HG02840 (cell line): ENCODE data around the gene DYNLL2.
"Not testable (repeated sequence)": the region's sequence is repeated elsewhere in the genome, so short reads cannot be mapped to it uniquely, and the experiment has no call there.

Experiments
- ATAC-seq: cut with Tn5 transposase; IDR thresholded peaks from one replicate; pipeline ENCODE4 v1.9.1; 2021; ENCODE audit warnings: mild to moderate bottlenecking, moderate library complexity, moderate number of reproducible peaks; ENCODE audit not compliant: unreplicated experiment, low FRiP score

Gene DYNLL2

DNA sequence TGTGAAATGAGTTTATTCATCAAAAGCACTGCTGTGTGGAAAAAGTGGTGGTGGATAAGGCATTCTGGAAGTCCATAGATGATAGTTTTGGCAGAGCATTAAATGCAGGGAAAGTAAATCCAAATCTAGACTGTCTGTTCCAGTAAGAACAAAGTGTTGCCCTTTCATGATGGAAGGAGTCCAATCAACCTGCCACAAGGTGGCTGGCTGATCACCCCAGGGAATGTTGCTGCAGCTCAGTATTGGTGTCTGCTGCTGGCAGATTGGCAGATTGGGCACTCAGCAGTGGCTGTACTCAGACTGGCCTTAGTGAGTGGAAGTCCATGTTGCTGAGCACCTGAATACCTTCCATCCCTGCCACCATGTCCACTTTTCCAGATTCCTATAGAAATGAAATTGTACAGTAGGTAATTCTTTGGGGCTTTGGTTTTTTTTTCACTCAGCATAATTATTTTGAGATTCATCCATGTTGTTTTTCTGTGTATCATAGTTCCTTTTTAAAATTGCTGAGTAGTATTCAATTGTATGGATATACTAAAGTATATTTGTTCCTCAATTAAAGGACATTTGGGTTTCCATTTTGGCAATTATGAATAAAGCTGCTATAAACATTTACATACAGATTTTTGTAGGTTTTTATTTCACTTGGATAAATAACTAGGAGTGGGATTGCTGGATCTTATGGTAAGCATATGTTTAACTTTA is 14.3 kb downstream of the DYNLL2 start:
- ATAC-seq, result no peak

DNA sequence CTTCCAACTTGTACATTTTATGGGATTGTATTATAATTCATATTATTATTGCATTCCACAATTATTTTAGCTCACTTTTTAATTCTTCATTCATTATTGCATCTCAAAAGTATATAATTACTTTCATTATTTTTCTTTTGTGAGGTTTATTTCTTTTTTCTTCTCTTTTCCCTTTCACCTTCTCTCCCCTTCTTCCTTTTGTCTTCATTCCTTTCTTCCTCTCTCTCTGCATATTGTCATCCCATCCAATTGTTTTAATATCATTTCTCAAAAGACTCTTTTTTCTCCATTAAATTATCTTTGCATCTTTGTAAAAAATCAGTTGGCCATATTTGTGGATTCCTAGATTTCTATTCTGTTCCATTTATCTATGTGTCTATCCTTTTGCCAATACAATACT is 17.3 kb downstream of the DYNLL2 start:
- no peak for ATAC-seq

DNA sequence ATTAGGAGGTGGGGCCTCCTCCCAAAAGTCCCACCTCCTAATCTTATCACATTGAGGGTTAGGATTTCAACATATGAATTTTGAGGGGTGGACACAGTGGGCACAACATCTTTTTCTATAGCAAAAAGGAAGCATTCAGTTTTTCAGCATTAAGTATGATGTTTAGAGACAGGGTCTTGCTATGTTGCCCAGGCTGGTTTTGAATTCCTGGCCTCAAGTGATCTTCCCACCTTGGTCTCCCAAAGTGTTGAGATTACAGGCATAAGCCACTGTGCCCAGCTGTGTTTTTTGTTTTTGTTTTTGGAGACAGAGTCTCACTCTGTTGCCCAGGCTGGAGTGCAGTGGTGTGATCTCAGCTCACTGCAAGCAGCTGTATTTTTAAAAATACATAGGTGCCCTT is 18.7 kb downstream of the DYNLL2 start:
- ATAC-seq, result not testable (repeated sequence)

DNA sequence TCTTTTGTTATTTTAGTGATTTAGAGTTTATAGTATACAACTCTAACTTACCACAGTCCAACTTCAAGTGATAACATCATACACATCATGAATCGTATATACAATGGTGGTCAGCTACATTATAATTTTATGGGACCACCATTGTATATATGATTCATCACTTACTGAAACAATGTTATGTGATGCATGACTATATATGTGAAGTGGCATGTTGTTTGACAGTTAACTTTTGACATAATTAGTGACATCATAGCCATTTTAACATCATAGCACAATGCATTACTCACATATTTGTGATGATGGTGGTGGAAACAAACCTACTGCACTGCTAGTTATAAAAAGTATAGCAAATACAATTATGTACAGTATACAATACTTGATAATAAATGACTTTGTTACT is 21.9 kb downstream of the DYNLL2 start:
- ATAC-seq, result no peak

DNA sequence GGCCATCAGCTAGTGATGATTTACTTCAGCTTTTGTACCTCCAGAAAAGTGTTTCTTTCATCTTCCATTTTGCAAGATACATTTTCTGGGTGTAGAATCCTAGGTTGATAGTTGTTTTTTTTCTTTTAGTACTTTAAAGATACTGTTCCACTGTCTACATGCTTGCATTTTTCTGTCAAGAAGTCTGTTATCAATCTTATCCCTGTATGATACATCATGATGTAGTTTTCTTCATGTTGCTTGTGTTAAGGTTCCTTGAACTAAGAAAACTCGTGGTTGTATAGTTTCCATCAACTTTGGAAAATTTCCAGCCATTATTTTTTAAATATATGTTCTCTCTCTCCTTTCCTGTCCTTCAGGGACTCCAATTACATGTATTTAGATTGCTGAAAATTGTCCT is 24.1 kb downstream of the DYNLL2 start:
- ATAC-seq, result no peak

DNA sequence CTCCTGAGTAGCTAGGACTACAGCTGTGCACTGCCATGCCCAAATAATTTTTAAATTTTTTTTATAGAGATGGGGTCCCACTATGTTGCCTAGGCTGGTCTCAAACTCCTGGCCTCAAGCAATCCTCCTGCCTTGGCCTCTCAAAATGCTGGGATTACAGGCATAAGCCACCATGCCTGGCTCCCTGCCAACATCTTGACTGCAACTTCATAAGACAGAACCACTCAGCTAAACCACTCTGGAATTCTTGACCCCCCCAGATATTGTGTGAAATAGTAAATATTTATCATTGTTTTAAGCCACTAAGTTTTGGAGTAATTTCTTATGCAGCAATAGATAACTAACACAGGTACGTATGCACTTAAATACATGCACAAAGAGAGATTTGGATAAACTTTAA is 26.0 kb downstream of the DYNLL2 start:
- no peak for ATAC-seq

DNA sequence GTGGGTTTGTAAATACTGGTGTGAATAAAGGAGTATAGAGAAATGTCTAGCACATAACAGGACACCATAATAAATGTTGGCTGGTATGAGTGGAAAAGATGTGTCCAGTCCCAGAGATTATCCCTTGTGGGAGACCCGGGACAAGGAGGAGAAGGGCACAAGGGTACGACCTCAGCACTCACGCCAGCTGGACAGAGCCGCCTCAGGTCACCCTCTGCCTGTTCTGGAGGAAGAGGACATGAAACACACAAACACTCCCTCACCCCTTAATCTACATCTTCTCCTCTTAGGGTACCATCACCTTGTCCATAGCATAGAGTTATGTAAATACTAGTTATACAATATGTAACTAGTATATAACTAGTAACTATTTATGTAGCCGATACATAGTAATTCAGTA is 26.8 kb downstream of the DYNLL2 start:
- no peak for ATAC-seq

DNA sequence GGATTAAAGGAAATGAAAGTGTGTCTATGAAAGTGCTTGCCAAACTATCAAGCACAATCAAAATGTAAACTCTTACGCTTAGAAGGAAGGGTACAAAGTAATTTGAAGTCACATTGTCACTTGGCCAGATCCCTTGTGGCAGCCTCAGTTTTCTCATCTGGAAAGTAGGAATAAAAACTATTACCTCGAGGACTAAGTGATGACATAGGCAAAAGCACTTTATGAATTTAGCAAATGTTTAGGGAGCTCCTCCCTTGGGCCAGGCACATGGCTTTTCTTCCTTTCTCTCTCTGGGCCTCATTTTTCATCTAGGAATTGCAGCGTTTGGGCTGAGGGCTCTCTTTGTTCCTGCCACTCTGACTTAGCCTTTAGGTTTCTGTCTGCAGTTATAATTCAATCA is 28.5 kb downstream of the DYNLL2 start:
- ATAC-seq, result no peak

DNA sequence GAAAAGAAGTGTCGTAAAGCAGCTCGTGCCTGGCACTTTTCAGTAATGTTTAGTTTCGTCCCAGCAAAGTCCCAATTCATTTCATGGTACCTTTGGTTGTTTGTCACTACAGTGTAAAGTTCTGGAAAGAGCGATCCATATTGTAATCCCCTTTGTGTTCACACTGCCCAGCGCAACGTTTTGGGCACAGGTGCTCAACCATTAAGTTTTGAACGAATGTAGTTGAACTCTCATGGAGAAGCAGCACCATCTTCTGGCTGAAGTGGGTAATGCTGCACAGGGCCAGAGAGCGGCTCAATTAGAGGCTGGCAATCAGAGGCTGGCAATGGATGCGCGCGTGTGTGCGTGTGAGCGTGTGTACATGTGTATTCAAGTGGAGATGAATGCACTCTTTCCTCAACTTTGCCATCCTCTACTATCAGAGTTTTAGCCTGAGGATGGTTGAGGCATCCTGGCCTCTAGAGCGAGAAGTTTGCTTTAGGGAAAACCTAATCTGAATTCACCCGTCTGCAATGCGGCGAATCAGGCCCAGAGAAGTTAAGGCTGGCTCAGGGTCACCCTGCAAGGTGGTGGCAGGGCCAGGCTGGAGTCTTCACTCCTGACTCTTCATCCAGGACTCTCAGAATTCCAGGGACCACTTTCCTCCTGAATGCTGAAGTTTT is 29.9 kb downstream of the DYNLL2 start:
- no peak for ATAC-seq

DNA sequence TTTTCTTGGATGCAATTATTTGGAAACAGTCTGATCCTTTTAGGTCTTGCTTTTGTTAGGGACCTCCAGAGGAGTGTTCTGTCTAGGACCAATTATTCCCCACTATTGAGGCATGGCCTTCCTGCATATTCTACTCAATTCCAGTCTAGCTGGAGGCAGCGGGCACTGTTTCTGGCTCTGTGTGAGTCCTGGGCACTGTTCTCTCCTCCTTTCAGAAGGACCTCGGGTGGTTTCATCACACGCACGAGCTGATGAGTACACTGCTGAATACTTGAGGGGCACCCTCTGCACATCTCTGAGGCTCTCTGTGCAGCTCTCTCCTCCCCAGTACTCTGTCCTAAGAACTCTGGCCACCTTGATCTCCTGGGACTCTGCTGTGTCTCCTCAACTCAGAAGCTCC is 30.7 kb downstream of the DYNLL2 start:
- no peak for ATAC-seq

DNA sequence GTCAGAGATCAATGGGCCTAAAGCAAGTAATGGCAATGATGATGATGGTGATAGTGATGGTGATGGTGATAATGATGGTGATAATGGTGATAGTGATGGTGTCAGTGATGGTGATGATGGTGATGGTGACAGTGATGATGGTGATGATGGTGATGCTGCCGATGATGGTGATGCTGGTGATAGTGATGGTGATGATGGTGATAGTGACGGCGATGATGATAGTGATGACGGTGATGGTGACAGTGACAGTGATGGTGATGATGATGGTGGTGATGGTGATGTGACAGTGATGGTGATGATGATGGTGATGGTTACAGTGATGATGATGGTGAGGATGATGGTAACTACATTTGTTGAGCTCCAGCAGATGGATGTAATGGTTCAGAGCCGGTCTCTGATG is 34.2 kb downstream of the DYNLL2 start:
- no peak for ATAC-seq

DNA sequence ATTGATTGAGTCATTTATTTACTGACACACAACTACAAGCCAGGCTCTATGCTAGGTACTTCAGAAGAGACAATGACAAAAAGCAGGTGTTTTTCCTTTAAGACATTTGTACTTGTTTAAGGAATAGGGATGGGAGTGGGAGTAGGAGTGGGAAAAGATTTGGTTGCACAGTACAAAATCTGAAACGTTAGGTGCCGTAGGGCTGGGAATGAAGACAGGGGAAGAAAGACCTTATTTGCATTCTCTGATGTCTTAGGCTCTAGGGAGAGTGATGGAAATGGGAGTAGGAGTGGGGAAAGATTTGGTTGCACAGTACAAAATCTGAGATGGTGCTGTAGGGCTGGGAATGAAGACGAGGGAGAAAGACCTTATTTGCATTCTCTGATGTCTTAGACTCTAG is 36.3 kb downstream of the DYNLL2 start:
- ATAC-seq, result no peak

DNA sequence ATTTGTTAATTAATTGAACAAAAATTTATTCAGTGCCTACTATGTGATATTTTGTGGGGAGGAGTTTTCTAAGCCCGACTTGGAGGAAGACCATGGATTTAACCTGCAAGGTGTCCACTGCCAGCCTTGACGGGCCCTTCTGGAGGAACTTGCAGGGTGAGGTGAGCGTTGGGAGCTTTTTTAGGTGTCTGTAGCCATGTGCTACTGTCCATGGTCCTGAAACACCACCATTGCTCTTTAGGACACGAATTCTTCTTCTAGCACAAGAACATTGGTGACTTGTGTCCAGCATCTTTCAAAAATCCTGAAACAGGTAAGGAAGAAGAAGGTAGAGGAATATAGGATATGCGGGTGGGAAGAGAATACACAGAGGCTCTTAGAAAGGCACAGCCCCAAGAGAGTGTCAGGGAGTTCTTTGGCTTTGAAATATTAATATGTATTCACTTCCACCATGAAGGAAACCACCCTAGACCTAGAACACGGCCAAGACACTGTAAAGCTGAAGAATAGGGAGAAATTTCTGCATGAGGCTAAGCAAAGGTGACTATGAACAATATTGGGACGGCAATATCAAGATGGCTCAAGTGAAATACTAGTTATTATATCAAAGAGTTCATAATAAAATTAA is 37.1 kb downstream of the DYNLL2 start:
- no peak for ATAC-seq

DNA sequence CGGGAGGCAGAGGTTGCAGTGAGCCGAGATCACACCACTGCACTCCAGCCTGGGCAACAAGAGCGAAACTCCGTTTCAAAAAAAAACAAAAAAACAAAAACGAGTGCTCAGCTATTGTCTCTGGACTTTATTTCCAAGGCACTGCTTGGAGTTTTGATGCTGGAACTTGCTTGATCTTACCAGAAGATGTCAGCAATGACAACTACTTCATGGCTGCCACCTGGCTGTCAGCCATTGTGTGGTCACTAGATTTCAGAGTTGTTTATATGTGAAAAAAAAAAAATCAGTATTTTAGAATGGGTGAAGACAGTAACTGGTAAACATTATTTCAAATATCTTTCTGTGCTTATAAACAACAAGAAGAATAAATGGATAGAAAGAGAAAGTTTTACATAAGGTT is 38.7 kb downstream of the DYNLL2 start:
- no peak for ATAC-seq

DNA sequence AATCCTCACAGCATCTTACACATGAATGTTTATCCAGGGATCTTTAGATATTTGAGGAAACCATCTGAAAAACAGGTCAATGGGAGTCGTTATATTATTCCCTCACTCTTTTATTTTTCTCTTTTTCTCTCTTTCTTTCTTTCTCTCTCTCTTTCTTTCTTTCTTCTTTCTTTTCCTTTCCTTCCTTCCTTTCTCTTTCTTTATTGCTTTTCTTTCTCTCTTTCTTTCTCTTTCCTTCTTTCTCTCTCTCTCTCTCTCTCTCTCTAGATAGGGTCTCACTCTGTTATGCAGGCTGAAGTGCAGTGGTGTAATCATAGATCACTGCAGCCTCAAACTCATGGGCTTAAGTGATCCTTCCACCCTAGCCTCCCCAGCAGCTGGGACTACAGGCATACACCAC is 44.6 kb downstream of the DYNLL2 start:
- no peak for ATAC-seq

DNA sequence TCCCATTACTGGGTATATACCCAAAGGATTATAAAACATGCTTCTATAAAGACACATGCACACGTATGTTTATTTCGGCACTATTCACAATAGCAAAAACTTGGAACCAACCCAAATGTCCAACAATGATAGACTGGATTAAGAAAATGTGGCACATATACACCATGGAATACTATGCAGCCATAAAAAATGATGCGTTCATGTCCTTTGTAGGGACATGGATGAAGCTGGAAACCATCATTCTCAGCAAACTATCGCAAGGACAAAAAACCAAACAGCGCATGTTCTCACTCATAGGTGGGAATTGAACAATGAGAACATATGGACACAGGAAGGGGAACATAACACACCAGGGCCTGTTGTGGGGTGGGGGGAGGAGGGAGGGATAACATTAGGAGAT is 49.5 kb downstream of the DYNLL2 start:
- not testable (repeated sequence) for ATAC-seq

DNA sequence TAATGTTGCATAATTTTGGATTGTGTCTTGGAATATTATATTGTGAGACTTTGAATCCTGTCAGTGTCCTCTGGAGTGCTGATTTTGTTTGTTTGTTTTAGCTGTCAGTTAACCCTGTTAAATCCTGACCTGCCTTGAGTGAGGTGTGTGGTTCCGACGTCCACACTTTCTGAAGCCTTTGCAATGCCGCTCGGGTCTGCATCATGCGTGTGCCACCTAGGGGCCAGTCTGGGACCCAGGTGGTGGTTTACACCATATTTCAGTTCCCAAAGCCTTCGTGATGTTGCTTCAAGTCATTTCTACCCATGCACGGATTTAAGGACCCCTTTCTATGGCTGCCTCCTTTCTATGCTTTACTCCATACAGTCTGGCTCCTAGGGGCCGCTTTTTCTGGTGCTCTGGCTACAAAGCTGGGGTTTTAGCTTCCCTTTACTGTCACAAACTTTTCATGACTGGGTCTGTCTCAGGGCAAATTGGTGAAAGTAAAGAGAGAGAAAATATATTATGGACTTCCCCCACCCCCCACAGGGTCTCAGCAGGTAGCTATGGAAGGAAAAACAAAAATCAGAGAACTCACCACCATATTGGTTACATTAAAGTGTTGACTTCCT is 53.6 kb downstream of the DYNLL2 start:
- no peak for ATAC-seq

DNA sequence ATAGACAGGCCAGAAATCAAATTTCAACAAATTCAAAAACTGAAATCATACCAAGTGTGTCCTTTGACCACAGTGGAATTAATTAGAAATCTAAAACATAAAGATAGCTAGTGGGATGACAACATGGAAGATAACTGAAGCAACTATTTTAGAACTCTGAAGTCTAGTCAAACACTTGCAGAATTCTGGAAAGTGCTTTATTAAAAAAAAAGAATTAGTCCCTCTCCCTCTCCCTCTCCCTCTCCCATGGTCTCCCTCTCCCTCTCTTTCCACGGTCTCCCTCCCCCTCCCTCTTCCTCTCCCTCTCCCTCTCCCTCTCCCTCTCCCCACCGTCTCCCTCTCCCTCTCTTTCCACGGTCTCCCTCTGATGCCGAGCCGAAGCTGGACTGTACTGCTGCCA is 58.3 kb downstream of the DYNLL2 start:
- no peak for ATAC-seq

DNA sequence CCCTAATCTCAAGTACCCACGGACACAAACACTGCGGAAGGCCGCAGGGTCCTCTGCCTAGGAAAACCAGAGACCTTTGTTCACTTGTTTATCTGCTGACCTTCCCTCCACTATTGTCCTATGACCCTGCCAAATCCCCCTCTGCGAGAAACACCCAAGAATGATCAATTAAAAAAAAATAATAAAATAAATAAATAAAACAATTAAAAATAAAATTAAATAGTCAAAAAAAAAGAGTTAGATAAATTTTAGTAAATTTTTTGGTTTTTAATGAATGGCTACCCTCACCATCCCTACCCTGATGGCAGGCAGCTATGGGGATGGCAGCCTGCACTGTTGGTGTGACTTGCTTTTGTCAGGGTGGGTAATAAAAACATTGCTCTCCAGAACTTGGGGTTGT is 60.1 kb downstream of the DYNLL2 start:
- not testable (repeated sequence) for ATAC-seq

DNA sequence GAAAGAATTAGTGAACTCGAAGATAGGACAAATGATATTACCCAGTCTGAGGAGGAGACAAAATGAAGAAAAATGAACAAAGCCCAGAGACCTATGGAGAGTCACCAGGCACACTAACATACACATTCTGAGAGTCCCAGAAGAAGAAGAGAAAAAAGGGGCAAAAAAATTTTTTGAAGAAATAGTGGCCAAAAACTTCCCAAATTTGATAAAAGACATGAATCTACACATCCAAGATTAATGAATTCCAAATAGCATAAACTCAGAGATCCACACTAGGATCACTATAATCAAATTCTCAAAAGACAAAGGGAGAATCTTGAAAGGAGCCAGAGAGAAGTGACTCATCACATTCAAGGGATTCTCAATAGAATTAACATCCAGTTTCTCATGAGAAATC is 61.6 kb downstream of the DYNLL2 start:
- no peak for ATAC-seq
